ENCODE data around the gene MAPK1. TPM values are rescaled to one million over a fixed set of nuclear protein-coding genes. Genes with fewer than 3 reads are reported as not detected.

MAPK1 gene
- total RNA-seq, 5 donors from 2014 or later (not counting 1 experiment from before 2014, with no cell fraction given): 85.0 to 114 (median 110) TPM

DNA sequence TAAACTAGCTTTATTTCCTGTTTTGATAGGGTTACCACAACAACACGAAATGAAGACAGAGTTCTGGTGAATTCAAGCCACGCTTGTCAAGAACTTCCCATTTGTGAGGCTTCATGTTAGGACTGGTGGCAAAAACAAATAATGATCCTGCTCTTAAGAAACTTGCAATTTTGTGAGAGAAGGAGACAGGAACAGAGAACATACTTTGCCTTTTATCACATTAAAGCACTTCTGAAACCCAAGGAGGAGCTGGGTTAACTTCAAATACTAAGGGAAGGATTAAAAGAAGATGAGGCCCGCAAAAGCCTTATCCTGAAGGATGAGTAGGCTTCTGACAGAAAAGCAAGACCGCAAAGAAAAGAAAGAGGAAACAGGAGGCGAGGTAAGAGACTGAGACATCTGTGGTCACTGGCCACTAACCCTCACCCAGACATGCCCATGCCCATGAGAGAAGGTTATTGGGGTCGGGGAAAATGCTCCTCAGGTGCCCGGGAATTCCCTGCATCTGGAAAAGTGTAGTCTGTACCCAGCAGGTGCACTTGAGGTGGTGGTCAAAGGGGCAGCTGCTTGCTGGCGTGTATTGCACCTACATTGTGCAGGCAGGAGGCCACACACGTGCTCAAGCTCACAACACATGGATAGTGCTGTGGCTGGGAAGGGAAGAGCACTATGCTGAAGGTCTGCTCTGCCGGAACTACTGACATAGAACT lies 50.5 kb downstream of the MAPK1 start:
- H3K4me3 ChIP-seq (ENCODE audit: control insufficient read depth in 1 of 2, extremely low read depth in 1 of 2, low read length in 1 of 2): peak overlapping the region in 1 of 2 donors; percentile 41
- ATAC-seq (replicated peaks in 1 of 4): peak; percentile 91 to 96 (median 95)
- 56% methylated on average over 4 of the region's 10 CpGs for WGBS (ENCODE audit: insufficient coverage)

DNA sequence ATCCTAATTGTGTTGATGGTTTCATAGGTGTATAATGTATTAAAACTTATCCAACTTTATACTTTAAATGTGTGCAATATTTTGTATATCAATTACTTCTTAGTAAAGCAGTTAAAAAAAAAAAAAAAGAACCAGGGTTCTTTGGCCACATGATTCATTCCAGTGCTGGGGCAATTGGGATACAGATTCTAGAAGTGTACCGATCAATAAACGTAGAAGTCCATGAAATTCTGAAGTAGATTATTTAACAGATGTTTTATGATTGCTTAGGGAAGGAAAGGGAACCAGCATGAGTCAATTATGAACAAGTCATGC lies 51.0 kb downstream of the MAPK1 start:
- Histone ChIP-seq H3K9me3 (no peaks in the 10 kb centered on the region), H3K4me3 (ENCODE audit: control insufficient read depth in 1 of 2, extremely low read depth in 1 of 2, low read length in 1 of 2) (no peak overlapping the region), H3K27me3 (replicated peaks in 1 of 2; ENCODE audit: control insufficient read depth in 2 of 2, extremely low read depth in 1 of 2, insufficient read depth in 2 of 2, low read length in 1 of 2) (no peaks in the 10 kb centered on the region), H3K4me1 (ENCODE audit: control insufficient read depth in 1 of 2, extremely low read depth in 1 of 2, insufficient read depth in 2 of 2, low read length in 2 of 2) (peaks cover 27 to 47% of the 10 kb centered on the region in 2 experiments), H3K27ac (ENCODE audit: low read length) (peak overlapping the region; percentile 85), H3K36me3 (ENCODE audit: control insufficient read depth in 2 of 2, extremely low read depth in 1 of 2, insufficient read depth in 1 of 2, low read length in 1 of 2) (no peaks in the 10 kb centered on the region)
- ChIA-PET POLR2A (interaction anchor here in 1 of 2 donors (0.7 kb wide), 1 partner anchor 9 kb away, joined by 3 read pairs; no protein-coding TSS in a partner anchor), CTCF (interaction anchor here in 1 of 2 donors (0.7 to 1.2 kb wide), 2 partner anchors 103 to 1313 kb away, joined by 3 to 4 read pairs; no protein-coding TSS in a partner anchor)
- DNase-seq (no peak), ATAC-seq (replicated peaks in 1 of 4) (no peak)
- Mint-ChIP-seq H3K27me3 (no peaks in the 10 kb centered on the region), H3K27ac (peak overlapping the region; percentile 97 to 98), H3K4me3 (peak overlapping the region; percentile 69 to 72 (median 70)), H3K36me3 (peaks cover 8% of the 10 kb centered on the region), H3K9me3 (no peaks in the 10 kb centered on the region), H3K4me1 (peaks cover 63 to 80% (median 76%) of the 10 kb centered on the region in 3 donors)
- 0% methylated on average over 2 of the region's 2 CpGs for WGBS (ENCODE audit: insufficient coverage)

More for the DNA sequence above, 50.5 kb downstream of the MAPK1 start:
- peak overlapping the region; percentile 85 for H3K27ac ChIP-seq (ENCODE audit: low read length)
- no peaks in the 10 kb centered on the region for H3K36me3 ChIP-seq (ENCODE audit: control insufficient read depth in 2 of 2, extremely low read depth in 1 of 2, insufficient read depth in 1 of 2, low read length in 1 of 2)
- Mint-ChIP-seq H3K27ac (peak overlapping the region; percentile 97 to 98), H3K4me1 (peaks cover 65 to 80% (median 75%) of the 10 kb centered on the region in 3 donors), H3K4me3 (peak overlapping the region; percentile 69 to 72 (median 70)), H3K27me3 (no peaks in the 10 kb centered on the region), H3K9me3 (no peaks in the 10 kb centered on the region), H3K36me3 (peaks cover 10% of the 10 kb centered on the region)
- POLR2A ChIA-PET: interaction anchor here in 1 of 2 donors (0.7 kb wide), 1 partner anchor 9 kb away, joined by 3 read pairs; no protein-coding TSS in a partner anchor
- no peaks in the 10 kb centered on the region for H3K27me3 ChIP-seq (replicated peaks in 1 of 2; ENCODE audit: control insufficient read depth in 2 of 2, extremely low read depth in 1 of 2, insufficient read depth in 2 of 2, low read length in 1 of 2)
- DNase-seq: peak in 21 of 35 experiments; percentile 4 to 86 (median 28)
- H3K9me3 ChIP-seq: no peaks in the 10 kb centered on the region
- CTCF ChIA-PET: interaction anchor here in 1 of 2 donors (0.7 to 1.2 kb wide), 2 partner anchors 104 to 1314 kb away, joined by 3 to 4 read pairs; no protein-coding TSS in a partner anchor
- H3K4me1 ChIP-seq (ENCODE audit: control insufficient read depth in 1 of 2, extremely low read depth in 1 of 2, insufficient read depth in 2 of 2, low read length in 2 of 2): peaks cover 27 to 50% of the 10 kb centered on the region in 2 experiments

DNA sequence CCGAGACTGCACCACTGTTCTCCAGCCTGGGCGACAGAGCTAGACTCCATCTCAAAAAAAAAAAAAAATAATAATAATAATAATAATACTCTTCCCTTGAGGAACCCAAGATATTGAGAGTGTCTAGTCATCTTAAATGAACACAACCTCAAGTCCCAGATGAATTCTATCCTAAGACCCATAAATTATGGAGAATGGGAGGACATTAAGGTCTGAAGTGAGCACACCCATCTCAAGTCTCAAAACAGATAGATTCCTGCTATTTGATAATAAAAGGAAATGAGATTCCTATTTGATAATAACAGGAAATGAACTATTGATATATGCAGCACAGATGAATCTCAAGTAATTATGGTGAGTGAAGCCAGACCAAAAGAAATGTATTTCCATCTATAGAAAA lies 51.5 kb downstream of the MAPK1 start:
- ChIA-PET POLR2A (interaction anchor here in 1 of 2 donors (0.7 kb wide), 1 partner anchor 10 kb away, joined by 3 read pairs; no protein-coding TSS in a partner anchor), CTCF (interaction anchor here in 1 of 2 donors (1.2 kb wide), 1 partner anchor 103 kb away, joined by 4 read pairs; no protein-coding TSS in a partner anchor)
- Mint-ChIP-seq H3K9me3 (no peaks in the 10 kb centered on the region), H3K4me1 (peaks cover 59 to 76% (median 74%) of the 10 kb centered on the region in 3 donors), H3K4me3 (peak overlapping the region; percentile 25 to 72 (median 45)), H3K27me3 (no peaks in the 10 kb centered on the region), H3K27ac (peak overlapping the region; percentile 97 to 98), H3K36me3 (peaks cover 6% of the 10 kb centered on the region)
- H3K27ac ChIP-seq (ENCODE audit: low read length): peak overlapping the region; percentile 85
- no peaks in the 10 kb centered on the region for H3K36me3 ChIP-seq (ENCODE audit: control insufficient read depth in 2 of 2, extremely low read depth in 1 of 2, insufficient read depth in 1 of 2, low read length in 1 of 2)
- H3K4me3 ChIP-seq (ENCODE audit: control insufficient read depth in 1 of 2, extremely low read depth in 1 of 2, low read length in 1 of 2): no peak overlapping the region
- H3K27me3 ChIP-seq (replicated peaks in 1 of 2; ENCODE audit: control insufficient read depth in 2 of 2, extremely low read depth in 1 of 2, insufficient read depth in 2 of 2, low read length in 1 of 2): no peaks in the 10 kb centered on the region
- ATAC-seq (replicated peaks in 1 of 4) (no peak), DNase-seq (no peak)
- no CpG with 5 or more reads among the region's 2 CpGs for WGBS (ENCODE audit: insufficient coverage)
- H3K9me3 ChIP-seq: no peaks in the 10 kb centered on the region
- H3K4me1 ChIP-seq (ENCODE audit: control insufficient read depth in 1 of 2, extremely low read depth in 1 of 2, insufficient read depth in 2 of 2, low read length in 2 of 2): peaks cover 27 to 47% of the 10 kb centered on the region in 2 experiments

DNA sequence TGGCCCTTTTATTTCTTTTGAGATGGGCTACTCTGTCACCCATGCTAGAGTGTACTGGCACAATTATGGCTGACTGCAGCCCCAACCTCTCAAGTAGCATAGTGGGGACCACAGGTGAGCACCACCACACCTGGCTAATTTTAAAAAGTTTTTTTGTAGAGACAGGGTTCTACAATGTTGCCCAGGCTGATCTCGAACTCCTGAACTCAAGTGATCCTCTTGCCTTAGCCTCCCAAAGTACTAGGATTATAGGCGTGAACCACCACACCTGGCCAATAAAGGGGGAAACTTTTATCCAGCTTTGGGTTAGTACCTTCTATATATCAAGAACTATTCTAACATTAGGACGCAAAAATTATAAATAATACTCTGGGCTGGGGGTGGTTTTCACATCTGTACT lies 52.1 kb downstream of the MAPK1 start:
- DNase-seq (no peak), ATAC-seq (replicated peaks in 1 of 4) (no peak)
- 83% methylated on average over 1 of the region's 3 CpGs for WGBS (ENCODE audit: insufficient coverage)
- H3K27me3 ChIP-seq (replicated peaks in 1 of 2; ENCODE audit: control insufficient read depth in 2 of 2, extremely low read depth in 1 of 2, insufficient read depth in 2 of 2, low read length in 1 of 2): no peaks in the 10 kb centered on the region
- Mint-ChIP-seq H3K36me3 (peaks cover 6% of the 10 kb centered on the region), H3K9me3 (no peaks in the 10 kb centered on the region), H3K4me1 (peaks cover 56 to 75% (median 74%) of the 10 kb centered on the region in 3 donors), H3K4me3 (no peak overlapping the region), H3K27ac (no peak overlapping the region), H3K27me3 (no peaks in the 10 kb centered on the region)
- POLR2A ChIA-PET: no interaction called here
- H3K4me3 ChIP-seq (ENCODE audit: control insufficient read depth in 1 of 2, extremely low read depth in 1 of 2, low read length in 1 of 2): no peak overlapping the region
- no peaks in the 10 kb centered on the region for H3K36me3 ChIP-seq (ENCODE audit: control insufficient read depth in 2 of 2, extremely low read depth in 1 of 2, insufficient read depth in 1 of 2, low read length in 1 of 2)
- CTCF ChIA-PET: no interaction called here
- H3K9me3 ChIP-seq: no peaks in the 10 kb centered on the region
- H3K27ac ChIP-seq (ENCODE audit: low read length): no peak overlapping the region
- H3K4me1 ChIP-seq (ENCODE audit: control insufficient read depth in 1 of 2, extremely low read depth in 1 of 2, insufficient read depth in 2 of 2, low read length in 2 of 2): peaks cover 27 to 51% of the 10 kb centered on the region in 2 experiments

DNA sequence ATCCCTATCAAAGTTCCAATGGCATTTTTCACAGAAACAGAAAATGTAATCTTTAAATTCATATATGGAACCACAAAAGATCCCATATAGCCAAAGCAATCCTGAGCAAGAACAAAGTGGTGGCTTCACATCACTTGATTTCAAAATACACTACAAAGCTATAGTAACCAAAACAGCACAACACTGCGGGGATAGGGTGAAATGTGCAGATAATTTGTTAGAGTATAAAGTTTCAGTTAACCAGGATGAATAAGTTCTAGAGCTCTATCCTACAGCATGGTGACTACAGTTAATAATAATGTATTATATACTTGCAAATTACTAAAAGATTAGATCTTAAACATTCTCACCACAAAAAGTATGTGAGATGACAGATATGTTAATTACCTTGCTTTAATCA lies 55.5 kb downstream of the MAPK1 start:
- no peak overlapping the region for H3K4me3 Mint-ChIP-seq
- Histone ChIP-seq H3K36me3 (ENCODE audit: control insufficient read depth in 2 of 2, extremely low read depth in 1 of 2, insufficient read depth in 1 of 2, low read length in 1 of 2) (peaks cover 0 to 10% of the 10 kb centered on the region in 2 donors), H3K4me3 (ENCODE audit: control insufficient read depth in 1 of 2, extremely low read depth in 1 of 2, low read length in 1 of 2) (no peak overlapping the region), H3K27ac (ENCODE audit: low read length) (no peak overlapping the region), H3K27me3 (replicated peaks in 1 of 2; ENCODE audit: control insufficient read depth in 2 of 2, extremely low read depth in 1 of 2, insufficient read depth in 2 of 2, low read length in 1 of 2) (no peaks in the 10 kb centered on the region), H3K9me3 (no peaks in the 10 kb centered on the region), H3K4me1 (ENCODE audit: control insufficient read depth in 1 of 2, extremely low read depth in 1 of 2, insufficient read depth in 2 of 2, low read length in 2 of 2) (peaks cover 11 to 18% of the 10 kb centered on the region in 2 experiments)
- H3K27me3 Mint-ChIP-seq: no peaks in the 10 kb centered on the region
- no peak for DNase-seq
- no peak for ATAC-seq (replicated peaks in 1 of 4)
- ChIA-PET CTCF (no interaction called here), POLR2A (no interaction called here)
- no peak overlapping the region for H3K27ac Mint-ChIP-seq
- H3K36me3 Mint-ChIP-seq: peaks cover 14% of the 10 kb centered on the region
- no CpG with 5 or more reads among the region's 1 CpG for WGBS (ENCODE audit: insufficient coverage)
- H3K4me1 Mint-ChIP-seq: peaks cover 29 to 60% (median 60%) of the 10 kb centered on the region in 3 donors
- H3K9me3 Mint-ChIP-seq: no peaks in the 10 kb centered on the region

DNA sequence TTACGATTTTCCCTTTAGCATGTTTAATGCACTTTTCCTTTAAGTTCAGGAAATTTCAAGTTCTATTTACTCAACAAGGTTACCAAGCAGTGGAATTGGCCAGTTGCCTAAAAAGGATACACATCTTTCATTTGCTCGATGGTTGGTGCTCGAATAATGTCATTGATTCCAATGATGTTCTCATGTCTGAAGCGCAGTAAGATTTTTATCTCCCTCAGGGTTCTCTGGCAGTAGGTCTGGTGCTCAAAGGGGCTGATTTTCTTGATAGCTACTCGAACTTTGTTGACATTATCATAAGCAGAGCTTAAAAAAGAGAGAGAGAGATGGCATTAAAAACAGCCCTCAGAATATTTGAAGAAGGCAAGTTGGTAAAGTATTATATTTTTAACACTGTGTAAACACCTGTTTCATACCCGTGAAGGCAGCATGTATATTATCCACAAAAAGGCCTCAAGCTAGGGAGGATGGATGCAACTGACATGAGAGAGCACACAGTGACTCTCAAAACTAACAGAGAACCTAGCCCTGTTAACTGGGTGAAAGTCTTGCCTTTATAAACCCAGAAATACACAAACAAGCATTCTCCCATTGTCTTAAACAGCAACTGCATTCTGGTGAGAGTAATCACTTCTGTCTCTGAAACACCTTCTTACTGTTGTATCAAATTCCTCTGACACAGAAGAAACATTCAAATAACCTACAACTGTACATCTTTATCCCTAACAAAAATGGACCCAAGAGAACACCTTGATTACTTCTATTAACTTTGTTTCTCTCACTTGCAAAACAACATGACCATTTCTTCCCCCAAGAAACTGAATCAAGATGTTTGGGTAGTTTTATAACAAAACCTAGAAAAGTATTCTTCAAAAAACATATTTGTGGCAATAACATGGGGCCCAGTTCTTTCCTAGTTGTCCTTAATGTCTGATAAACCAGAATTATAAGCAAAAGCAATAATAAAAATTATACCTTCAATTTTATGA lies 59.6 kb downstream of the MAPK1 start:
- ChIA-PET CTCF (no interaction called here), POLR2A (no interaction called here)
- Mint-ChIP-seq H3K27ac (peak overlapping the region; percentile 5 to 25), H3K36me3 (peaks cover 32% of the 10 kb centered on the region), H3K4me1 (peaks cover 7 to 36% (median 27%) of the 10 kb centered on the region in 3 donors), H3K9me3 (no peaks in the 10 kb centered on the region), H3K4me3 (no peak overlapping the region), H3K27me3 (no peaks in the 10 kb centered on the region)
- Histone ChIP-seq H3K4me3 (ENCODE audit: control insufficient read depth in 1 of 2, extremely low read depth in 1 of 2, low read length in 1 of 2) (no peak overlapping the region), H3K36me3 (ENCODE audit: control insufficient read depth in 2 of 2, extremely low read depth in 1 of 2, insufficient read depth in 1 of 2, low read length in 1 of 2) (peaks cover 8 to 46% of the 10 kb centered on the region in 2 donors), H3K27ac (ENCODE audit: low read length) (no peak overlapping the region), H3K9me3 (no peaks in the 10 kb centered on the region), H3K27me3 (replicated peaks in 1 of 2; ENCODE audit: control insufficient read depth in 2 of 2, extremely low read depth in 1 of 2, insufficient read depth in 2 of 2, low read length in 1 of 2) (no peaks in the 10 kb centered on the region), H3K4me1 (ENCODE audit: control insufficient read depth in 1 of 2, extremely low read depth in 1 of 2, insufficient read depth in 2 of 2, low read length in 2 of 2) (peaks cover 0 to 5% of the 10 kb centered on the region in 2 experiments)
- 78% methylated on average over 4 of the region's 6 CpGs for WGBS (ENCODE audit: insufficient coverage)
- DNase-seq: no peak
- ATAC-seq (replicated peaks in 1 of 4): no peak

Measured in T-cell (primary cell).